ENCODE results near the gene GET4.

GET4 gene

DNA sequence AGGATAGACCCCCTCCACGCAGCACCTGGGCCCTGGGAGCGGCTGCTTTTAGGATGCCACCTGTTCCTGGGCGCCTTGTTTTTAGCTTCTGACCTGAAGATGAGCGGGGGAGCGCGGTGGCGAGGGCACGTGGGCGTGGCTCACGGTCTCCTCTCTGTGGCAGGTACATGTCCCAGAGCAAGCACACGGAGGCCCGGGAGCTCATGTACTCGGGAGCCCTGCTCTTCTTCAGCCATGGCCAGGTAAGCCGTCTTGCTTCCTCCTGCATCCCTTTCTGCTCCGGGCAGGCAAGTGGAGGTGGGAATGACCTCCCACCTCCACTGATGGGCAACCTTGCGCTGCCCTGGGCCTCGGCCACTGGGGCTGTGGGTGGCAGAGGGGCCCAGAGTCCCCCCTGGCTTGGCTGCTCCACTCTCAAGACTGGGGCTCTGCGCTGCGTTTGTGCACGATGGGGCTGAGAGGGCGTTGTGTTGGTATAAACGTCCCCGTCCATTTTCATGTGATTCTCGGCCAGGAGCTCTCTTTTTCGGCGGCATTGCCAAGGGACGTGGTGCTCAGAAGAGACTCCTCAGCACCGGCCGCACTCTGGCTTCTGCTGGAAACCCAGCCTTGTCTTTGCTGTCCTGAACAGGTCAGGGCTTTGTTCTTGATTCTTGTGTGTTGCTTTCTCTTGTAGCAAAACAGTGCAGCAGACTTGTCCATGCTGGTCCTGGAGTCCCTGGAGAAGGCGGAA, 9.7 kb downstream of the GET4 start:
- DNase-seq (ENCODE audit: low read depth, low spot score): no peak

DNA sequence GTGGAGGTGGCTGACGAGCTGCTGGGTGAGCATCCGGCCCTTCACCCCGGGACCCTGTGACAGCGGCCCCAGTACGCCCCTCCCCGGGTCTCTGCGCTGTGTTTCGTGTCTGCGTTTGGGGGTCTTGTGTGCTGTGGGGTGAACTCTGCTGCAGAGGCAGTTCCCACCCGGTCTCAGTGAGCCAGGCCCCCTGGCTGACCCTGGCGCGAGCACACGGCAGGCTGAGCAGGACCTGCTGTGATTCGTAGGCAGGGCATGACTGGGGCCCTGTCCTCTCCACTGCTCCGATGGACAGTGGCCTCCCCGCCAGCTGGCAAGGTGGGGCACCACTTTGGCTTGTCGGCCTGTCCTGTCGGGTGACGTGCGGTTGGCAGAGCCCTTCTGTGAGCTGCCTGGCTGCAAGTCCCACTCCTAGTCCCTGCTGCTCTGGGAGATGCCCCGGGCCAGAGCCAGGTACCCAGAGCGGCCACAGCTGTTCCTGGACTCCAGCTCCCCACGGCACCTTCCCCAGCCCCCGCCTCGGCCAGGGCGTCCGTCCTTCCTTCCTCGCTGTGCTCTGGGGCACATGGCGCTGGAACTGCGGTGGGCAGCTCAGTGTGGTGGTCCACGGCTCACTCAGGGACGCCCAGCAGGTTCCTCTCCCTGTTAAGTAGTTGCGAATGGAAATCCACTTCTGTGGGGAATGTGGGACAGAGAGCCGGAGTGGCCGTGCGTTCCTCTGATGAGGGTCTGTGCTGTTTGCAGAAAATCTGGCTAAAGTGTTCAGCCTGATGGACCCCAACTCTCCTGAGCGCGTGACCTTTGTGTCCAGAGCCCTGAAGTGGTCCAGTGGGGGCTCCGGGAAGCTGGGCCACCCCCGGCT, 10.5 kb downstream of the GET4 start:
- no peak for DNase-seq (ENCODE audit: low read depth, low spot score)

DNA sequence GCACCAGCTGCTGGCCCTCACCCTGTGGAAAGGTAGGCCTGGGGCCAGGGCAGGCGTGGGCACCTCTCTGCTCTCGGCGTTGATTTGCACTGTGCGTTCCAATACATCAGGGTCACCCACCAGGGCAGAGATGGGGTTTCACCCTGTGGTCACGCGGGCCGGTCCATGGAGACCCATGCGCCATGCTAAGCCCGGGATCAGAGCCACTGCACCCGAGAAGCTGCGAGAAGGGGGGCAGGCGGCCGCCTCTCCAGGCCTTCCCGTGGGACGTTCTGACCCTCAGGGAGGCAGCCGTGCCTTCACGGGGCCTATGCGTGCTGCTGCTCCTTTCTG, 11.1 kb downstream of the GET4 start:
- no peak for DNase-seq (ENCODE audit: low read depth, low spot score)

DNA sequence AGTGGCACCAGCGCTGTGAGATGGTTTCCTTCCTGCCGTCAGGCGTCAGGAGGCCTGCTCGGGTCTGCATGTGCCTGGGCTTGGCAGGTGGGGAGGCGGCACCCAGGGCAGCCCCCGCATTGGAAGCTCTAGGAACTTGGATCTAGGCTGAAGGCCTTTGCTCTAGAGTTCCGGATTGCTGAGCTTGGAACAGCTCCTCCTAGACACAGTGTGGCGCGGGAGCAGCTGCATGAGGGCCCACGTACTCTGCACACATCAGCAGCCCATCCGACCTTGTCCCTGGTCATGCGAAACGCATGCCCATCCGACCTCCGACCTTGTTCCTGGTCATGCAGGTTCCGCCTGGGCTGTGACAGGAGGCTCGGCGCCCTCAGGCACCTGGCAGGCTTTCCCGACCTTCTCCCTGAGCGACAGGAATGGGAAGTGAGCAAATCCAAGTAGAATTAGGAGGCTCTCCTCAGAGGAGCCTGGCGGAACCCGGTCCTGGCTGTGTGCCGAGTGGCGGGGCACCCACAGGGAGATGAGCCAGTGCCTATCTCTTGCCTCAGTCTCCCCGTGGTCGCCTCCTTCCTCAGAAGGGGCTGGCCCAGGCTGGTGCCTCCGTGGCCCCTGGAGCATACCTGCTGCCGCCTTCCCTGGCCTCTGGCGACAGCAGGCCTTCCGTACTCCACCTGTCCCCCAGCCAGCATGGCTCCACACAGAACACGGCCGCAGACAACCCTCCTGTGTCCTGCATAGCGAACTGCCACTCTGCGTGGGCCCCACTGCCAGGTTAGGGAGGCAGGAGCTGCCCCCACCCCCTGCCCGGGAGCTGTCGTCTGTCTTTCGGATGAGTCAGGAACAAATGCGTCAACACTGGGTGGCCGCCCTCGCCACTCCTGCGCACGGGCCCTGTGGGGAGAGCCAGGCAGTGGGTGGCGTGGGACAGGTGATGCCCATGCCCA, 12.0 kb downstream of the GET4 start:
- no peak for DNase-seq (ENCODE audit: low read depth, low spot score)

DNA sequence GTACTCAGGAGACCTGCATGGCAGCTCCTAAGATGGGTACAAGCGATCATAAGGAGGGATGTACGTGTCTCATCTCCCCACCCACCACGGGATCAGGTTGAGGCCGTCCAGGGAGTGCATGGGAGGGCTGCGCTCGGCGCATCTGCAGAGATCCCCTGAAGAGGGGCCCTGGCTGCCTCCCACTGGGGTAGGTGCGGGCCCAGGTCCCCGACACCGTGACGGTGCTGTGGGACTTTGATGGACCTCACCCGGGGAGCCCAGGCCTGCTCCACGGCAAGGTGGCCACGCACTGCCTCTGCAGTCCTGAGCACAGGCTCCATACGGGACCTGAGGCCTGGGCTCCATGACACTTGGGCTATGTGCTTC, 12.7 kb downstream of the GET4 start:
- no peak for DNase-seq (ENCODE audit: low read depth, low spot score)

DNA sequence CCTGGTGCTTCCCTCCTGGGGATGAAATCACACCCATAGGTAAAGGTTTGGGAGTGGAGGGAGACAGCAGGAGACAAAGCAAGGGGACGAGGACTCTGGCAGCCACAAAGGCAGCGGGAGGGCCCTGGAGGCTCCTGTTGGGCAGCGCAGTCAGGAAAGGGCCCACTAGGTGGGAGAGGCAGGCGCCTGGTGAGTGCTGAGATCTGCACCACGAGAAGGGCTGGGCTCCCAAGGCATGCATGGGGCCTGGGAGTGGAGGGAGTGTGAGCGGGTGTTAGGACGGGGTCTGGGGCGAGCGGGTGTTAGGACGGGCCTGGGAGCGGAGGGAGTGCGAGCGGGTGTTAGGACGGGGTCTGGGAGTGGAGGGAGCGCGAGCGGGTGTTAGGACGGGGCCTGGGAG, 13.0 kb downstream of the GET4 start:
- DNase-seq (ENCODE audit: low read depth, low spot score): no peak

DNA sequence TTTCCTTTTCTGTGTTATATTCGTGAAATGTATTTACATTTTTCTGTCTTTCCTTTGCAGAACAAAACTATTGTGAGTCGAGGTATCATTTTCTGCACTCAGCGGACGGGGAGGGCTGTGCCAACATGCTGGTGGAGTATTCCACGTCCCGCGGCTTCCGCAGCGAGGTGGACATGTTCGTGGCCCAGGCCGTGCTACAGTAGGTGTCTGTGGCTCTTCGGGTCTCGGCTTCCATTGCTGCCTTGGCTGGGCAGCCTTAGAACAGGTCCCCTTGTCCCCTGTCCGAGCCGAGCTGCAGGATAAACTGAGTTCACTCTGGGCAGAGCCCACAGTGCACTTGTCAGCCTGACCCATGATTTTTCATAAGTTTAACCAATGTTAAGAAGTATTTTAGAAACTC, 14.5 kb downstream of the GET4 start:
- no peak for DNase-seq (ENCODE audit: low read depth, low spot score)

DNA sequence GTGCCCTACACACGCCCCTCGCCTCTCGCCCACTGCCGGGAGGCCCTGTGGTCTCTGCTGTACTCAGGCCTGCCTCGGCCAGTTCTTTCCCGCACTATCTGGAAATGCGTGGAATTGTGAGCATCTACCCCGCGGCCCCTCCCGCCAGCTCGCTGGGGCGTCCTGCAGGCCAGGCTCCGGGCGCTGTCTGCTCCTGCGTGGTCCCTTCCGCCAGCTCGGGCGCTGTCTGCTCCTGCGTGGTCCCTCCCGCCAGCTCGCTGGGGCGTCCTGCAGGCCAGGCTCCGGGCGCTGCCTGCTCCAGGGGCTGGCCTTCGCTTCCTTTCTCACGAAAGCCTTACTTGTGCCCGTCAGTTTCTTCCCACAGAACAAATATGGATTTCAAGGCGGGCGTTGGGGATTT, 14.9 kb downstream of the GET4 start:
- DNase-seq (ENCODE audit: low read depth, low spot score): no peak

DNA sequence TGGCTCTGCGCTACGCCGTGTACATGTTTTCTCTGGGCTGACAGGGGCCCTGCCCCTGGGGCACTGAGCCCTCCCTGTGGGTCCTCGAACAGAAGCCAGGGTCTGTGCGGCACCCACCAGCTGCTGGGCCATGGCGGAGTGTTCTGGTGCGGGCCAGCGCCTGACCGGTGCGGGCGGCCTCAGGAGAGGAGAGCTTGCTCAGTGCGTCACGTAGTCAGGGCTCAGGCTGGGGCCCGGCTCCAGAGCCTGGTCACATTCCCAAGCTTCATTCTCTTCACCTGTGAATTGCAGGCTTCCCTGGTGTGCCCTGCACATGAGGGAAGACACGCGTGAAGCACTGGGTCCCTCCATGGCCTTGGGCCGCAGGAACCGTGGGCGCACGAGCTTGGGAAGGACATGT, 15.5 kb downstream of the GET4 start:
- DNase-seq (ENCODE audit: low read depth, low spot score): no peak

DNA sequence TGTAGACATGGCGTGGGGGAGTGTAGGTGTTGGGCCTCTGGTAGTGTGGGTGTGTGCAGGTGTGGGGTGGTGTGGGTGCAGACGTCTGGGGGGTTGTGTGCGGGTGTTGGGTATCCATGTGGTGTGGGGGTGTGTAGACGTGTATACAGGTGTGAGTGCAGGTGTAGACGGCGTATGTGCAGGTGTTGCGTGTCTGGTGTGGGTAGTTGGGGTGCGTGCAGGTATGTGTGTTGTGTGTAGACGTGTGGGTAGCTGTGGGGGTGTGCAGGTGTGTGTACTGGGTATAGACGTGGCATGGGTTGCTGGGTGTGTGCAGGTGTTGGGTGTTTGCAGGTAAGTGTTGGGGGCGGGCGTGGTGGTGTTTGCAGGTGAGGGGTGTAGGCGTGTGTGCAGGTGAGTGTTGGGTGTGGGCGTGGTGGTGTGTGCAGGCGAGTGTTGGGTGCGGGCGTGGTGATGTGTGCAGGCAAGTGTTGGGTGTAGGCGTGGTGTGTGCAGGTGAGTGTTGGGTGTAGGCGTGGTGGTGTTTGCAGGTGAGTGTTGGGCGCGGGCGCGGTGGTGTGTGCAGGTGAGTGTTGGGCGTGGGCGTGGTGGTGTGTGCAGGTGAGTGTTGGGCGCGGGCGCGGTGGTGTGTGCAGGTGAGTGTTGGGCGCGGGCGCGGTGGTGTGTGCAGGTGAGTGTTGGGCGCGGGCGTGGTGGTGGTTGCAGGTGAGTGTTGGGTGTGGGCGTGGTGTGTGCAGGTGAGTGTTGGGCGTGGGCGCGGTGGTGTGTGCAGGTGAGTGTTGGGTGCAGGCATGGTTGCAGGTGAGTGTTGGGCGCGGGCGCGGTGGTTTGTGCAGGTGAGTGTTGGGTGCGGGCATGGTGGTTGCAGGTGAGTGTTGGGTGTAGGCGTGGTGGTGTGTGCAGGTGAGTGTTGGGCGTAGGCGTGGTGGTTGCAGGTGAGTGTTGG, 16.6 kb downstream of the GET4 start:
- DNase-seq (ENCODE audit: low read depth, low spot score): no peak

DNA sequence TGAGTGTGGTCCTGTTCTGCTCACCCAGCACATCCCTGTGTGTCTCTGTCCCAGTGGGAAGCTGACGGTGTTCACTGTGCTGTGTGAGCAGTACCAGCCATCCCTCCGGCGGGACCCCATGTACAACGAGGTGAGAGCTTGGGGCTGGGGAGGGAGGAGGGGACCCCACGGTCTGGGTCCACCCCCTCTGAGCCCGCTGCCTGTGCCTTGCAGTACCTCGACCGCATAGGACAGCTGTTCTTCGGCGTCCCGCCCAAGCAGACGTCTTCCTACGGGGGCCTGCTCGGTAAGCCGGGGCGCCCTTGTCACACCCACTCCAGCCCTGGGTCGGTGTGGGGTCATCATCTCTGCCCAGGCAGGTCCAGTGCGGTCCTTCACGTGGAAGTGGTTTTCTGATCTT, 17.3 kb downstream of the GET4 start:
- no peak for DNase-seq (ENCODE audit: low read depth, low spot score)

DNA sequence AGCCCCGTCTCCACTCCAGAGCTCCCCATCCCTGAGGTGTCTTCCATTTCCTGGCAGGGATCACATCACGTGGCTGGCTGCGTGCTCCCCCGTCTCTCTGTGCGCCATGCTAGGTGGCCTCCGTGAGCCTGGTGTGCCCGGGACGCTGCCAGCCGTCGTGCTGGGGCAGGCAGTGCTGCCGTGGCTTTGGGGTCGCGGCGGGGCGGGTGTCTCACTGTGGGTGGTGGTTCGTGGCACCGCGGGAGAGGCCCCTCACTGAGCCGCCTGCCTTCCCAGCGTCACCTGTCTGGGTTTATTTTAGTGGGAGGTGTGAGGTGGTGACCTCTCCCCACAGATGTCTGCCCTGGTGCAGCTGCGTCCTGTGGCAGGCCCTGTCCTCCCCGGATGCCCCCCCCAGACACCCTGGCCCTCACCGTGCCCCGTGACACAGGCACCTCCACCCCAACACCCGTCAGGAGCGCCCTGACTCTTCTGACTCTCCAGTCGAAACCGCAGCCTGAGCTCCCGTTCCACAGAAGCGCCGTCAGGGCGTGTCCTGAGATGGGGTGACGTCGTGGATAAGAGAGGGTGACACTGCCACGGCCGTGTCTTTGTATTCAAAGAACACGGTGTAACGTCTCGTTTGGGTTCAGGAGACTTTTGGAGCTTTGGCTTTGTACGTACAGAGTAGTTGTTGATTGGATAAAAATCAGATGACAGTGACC, 18.0 kb downstream of the GET4 start:
- no peak for DNase-seq (ENCODE audit: low read depth, low spot score)

DNA sequence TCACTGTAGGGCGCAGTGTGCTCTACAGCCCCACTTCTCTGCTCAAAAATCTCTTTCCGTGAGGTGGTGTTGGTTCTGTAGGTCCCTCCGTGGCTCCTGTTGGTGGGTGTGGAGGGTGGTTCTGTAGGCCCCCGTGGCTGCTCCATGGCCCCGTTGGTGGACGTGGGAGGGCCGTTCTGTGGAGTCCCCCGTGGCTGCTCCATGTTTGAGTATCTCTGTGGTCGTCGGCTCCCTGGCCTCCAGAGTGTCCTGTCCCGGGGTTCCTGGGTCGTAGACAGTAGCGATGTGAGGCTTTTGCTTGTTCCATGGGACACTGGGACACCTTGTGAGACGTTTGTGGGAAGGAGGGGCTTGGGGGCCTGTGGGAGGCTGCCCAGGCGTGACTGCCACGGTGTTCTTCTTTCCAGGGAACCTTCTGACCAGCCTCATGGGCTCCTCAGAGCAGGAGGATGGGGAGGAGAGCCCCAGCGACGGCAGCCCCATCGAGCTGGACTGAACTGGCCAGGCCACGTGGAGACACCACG, 18.6 kb downstream of the GET4 start:
- no peak for DNase-seq (ENCODE audit: low read depth, low spot score)

DNA sequence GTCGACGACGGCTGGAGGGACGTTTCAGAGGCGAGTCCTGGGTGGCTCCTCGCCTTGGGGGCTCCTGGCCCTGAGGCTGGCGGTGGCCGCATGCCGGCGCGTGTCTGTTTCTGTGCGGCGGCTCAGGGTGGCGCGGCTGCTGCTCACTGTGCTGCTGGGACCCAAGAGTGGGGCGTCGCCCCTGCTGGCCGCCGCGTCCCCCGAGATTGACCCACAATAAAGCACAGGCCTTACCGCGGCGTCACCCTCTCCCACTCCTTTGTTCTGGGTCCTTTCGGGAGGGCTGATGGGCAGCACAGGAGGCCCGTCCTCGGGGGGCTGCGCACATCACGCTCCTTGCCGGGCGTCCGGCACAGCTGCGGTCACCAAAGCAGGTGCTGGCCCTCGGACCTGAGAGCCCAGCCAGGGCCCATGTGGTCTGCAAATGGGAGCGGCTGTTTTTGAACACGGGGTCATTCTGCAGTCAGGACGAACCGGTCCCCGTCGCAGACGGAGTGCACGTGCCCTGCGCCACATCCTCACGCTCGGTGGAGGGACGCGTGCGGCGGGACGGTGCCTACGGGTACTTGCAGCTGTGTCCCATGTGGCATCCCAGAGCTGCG, 19.2 kb downstream of the GET4 start:
- DNase-seq (ENCODE audit: low read depth, low spot score): no peak

DNA sequence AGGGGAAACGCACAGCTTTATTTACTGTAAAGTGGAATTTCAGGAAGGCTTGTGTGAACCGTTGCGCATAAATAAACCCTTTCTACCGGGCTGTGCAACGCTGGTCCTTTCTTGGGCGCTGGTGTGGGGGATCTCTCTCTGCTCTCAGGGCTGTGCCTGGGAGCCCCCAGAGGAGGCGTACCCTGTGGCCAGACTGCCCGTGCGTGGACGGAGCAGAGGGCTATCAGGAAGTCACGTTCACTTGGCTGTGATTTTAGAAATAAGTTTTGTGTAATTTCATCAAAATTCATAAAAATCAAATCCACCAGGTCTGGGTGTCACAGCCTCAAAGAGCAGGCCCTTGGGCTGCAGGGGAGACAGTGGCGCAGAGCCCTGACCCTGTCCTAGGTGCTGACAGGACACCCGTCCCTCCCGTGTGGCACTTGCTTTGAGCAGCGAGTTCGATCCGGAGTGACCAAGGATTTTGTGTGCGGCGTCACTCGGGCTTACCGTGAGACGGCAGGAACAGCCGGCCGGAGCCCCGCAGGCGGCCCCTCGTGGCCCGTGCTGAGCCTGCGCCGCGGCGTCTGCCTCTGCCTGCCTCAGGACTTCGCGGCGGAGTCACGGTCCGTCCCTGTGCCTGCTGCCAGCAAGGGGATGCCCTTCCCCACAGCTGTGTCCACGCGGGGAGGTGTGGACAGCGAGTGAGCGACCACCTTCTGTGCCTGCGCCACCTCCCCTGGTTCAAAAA, 20.2 kb downstream of the GET4 start:
- no peak for DNase-seq (ENCODE audit: low read depth, low spot score)

DNA sequence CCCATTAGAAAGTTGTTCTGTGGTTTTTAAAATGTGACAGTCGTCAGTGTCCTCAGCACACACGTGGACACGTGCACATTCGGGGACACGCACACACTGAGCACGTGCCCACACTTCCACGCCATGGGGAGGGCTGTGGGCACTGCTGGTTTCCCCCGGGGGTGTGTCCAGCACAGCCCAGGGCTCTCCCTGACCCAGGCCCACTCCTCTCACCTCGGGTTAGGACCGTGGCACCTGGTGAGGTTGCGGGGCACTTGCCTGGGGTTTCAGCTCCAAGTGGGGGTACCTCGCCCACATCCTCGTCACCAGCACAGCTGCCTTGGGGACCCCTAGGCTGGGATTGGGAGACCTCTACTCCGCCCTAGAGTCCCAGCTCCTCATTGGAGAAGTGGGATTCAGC, 20.7 kb downstream of the GET4 start:
- no peak for DNase-seq (ENCODE audit: low read depth, low spot score)

DNA sequence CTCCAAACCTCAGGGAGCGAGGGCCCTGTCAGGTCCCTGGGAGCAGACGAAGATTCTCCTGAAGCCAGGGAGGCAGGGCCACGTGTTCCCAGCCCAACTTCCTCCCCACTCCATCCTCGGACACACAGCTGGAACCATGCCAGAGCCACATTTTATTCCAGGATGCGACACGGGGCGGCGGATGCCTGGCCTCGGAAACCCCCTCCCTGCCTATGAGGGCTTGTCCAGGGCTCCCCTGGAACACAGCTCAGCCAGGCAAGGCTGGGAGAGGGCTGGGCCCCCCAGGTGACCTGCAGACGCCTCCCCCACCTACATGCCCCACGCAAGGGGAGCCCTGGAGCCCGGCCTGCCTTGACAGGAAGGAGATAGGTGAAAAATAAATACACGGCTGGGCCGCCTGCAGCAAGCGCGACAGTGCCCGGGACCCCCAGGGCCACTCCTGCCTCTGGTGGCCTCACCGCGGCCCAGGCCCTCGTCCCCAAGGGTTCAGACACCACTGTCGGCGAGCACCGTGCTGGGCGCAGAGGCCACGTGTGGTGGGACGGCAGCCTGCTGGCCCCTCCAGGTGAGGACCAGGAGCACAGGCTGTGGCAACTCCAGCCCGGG, 21.5 kb downstream of the GET4 start:
- no peak for DNase-seq (ENCODE audit: low read depth, low spot score)

DNA sequence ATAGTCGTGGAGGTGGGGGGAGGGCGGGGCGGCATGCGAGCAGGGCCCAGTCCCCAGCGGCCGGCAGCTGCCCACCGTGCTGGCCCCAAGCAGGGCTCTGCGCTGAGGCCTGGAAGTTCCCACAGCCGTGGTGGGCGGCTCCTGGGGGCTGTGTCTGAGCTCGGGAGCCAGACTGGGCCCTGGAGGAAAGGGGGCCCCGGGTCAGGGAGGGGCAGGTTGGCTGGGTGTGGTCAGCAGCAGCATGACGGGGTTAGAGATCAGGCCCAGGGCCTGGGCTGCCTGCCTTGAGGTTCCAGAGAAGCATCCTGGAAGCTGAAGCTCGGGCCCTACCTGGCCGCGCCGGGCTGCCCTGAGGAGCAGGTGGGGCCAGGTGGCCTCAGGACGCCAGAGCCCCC, 22.1 kb downstream of the GET4 start:
- DNase-seq (ENCODE audit: low read depth, low spot score): no peak
